DOHH2 (cell line): ENCODE measurements around the gene FAIM2.

ENCODE experiments used
- CTCF ChIP-seq: fragments of 200-600 bp; sonication (generic); IDR thresholded peaks from one replicate; pipeline ENCODE4 v1.5.1; 2014; ENCODE audit warnings: antibody characterized with exemption, mild to moderate bottlenecking, low read depth, low read length; ENCODE audit not compliant: poor library complexity, severe bottlenecking
- EZH2phosphoT487 ChIP-seq: fragments of 200-600 bp; sonication (generic); IDR thresholded peaks from 2 replicates; pipeline ENCODE4 v1.6.1; 2017; ENCODE audit warnings: borderline replicate concordance, mild to moderate bottlenecking, antibody characterized with exemption, low read length, moderate library complexity, mixed read lengths

- no peak for TF ChIP-seq CTCF
- no peak for TF ChIP-seq EZH2phosphoT487
Observed at GRCh38 chr12:49950273-49951251, 46.9 kb upstream of the FAIM2 start, which contains the start of gene AQP2.
